Uterus (tissue), 2 donors: ENCODE results near the gene PSD4.

Experiments
- CTCF ChIP-seq, 4 experiments: fragments of 200-600 bp in 2 of 4; fragments of 450-650 bp in 2 of 4; sonication (generic) in 2 of 4; IDR thresholded peaks; one replicate each; pipeline ENCODE4 v1.5.1; 2016 to 2019; ENCODE audit warnings: antibody characterized with exemption in 4 of 4, mild to moderate bottlenecking in 2 of 4, moderate library complexity in 1 of 4
- POLR2A ChIP-seq, 2 donors: fragments of 450-650 bp; IDR thresholded peaks; one replicate each; pipeline ENCODE4 v1.6.1; 2016; ENCODE audit warnings: antibody characterized with exemption in 2 of 2, mild to moderate bottlenecking in 1 of 2, moderate library complexity in 1 of 2

GRCh38 chr2:113223813-113224212, 50.0 kb downstream of the PSD4 start:
- TF ChIP-seq POLR2A (IDR thresholded peaks at IDR 0.05): no peak
- TF ChIP-seq CTCF (IDR thresholded peaks at IDR 0.05): no peak
